ENCODE results near the gene NANOGP8.

GRCh38 chr15:35071106-35071505, 14.0 kb downstream of the NANOGP8 start:
- TF ChIP-seq CTCF (IDR thresholded peaks at IDR 0.05) (no peak), POLR2A (IDR thresholded peaks at IDR 0.05) (no peak)
